Neutrophil (primary cell): Measurements from ENCODE around the gene USP14.

Source experiments
- H3K27ac ChIP-seq: fragments of 200-600 bp; sonication (generic); 2 replicates; pipeline ENCODE4 v1.5.1; 2016; ENCODE audit warnings: mild to moderate bottlenecking, moderate library complexity
- H3K27me3 ChIP-seq: fragments of 200-600 bp; sonication (generic); 2 replicates; pipeline ENCODE4 v1.6.0; 2016; ENCODE audit warnings: mild to moderate bottlenecking
- H3K36me3 ChIP-seq: fragments of 200-600 bp; sonication (generic); 2 replicates; pipeline ENCODE4 v1.5.1; 2017
- H3K4me1 ChIP-seq, 2 experiments: fragments of 200-600 bp in 1 of 2; sonication (generic) in 1 of 2; 1 replicate in 1 of 2; 2 replicates in 1 of 2; pipeline versions ENCODE4 v1.5.1 to v1.6.1; 2013 to 2016; ENCODE audit warnings: low read depth in 1 of 2, low read length in 1 of 2, mild to moderate bottlenecking in 1 of 2, moderate library complexity in 1 of 2; ENCODE audit not compliant: control insufficient read depth in 1 of 2, insufficient read depth in 1 of 2
- H3K4me3 ChIP-seq, 2 experiments: fragments of 200-600 bp in 1 of 2; sonication (generic) in 1 of 2; 1 replicate in 1 of 2; 2 replicates in 1 of 2; pipeline ENCODE4 v1.5.1; 2013 to 2016; ENCODE audit warnings: low read depth in 1 of 2, low read length in 1 of 2, mild to moderate bottlenecking in 1 of 2, moderate library complexity in 1 of 2
- H3K9me3 ChIP-seq: fragments of 200-600 bp; sonication (generic); 2 replicates; pipeline ENCODE4 v1.5.1; 2016
- CTCF ChIP-seq: fragments of 200-600 bp; sonication (generic); IDR thresholded peaks from 2 replicates; pipeline ENCODE4 v1.5.1; 2016; ENCODE audit warnings: antibody characterized with exemption

USP14 gene

GRCh38 chr18:160831-161570 lies 2.6 kb downstream of the USP14 start:
- no peak for TF ChIP-seq CTCF
- Histone ChIP-seq H3K9me3 (no peaks in the 10 kb centered on the region), H3K27me3 (no peaks in the 10 kb centered on the region), H3K4me3 (no peak overlapping the region), H3K4me1 (peaks cover 10 to 13% of the 10 kb centered on the region in 2 experiments), H3K36me3 (peaks cover 16% of the 10 kb centered on the region), H3K27ac (no peak overlapping the region)

- Histone ChIP-seq H3K4me3 (no peak overlapping the region), H3K4me1 (no peaks in the 10 kb centered on the region), H3K9me3 (no peaks in the 10 kb centered on the region), H3K27me3 (no peaks in the 10 kb centered on the region), H3K36me3 (peaks cover 10% of the 10 kb centered on the region), H3K27ac (no peak overlapping the region)
- no peak for TF ChIP-seq CTCF
Measured at GRCh38 chr18:172361-172760, 14.0 kb downstream of the USP14 start.

DNA sequence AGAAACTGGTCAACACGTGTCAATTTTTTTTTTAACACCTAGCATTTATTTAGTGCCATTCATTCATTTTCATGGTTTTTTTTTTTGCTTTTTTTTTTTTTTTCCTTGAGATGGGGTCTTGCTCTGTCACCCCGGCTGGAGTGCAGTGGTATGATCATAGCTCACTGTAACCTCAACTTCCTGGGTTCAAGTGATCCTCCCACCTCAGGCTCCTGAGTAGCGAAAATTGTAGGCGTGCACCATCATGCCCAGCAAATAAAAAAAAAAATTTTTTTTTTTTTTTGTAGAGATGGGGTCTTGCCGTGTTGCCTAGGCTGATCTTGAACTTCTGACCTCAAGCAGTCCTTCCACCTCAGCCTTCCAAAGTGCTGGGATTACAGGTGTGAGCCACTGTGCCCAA lies 21.1 kb downstream of the USP14 start:
- H3K27ac ChIP-seq: no peak overlapping the region
- H3K4me3 ChIP-seq: no peak overlapping the region
- no peaks in the 10 kb centered on the region for H3K4me1 ChIP-seq
- TF ChIP-seq CTCF: no peak
- no peaks in the 10 kb centered on the region for H3K27me3 ChIP-seq
- H3K36me3 ChIP-seq: peaks cover 27% of the 10 kb centered on the region
- H3K9me3 ChIP-seq: no peaks in the 10 kb centered on the region

GRCh38 chr18:181711-182110 lies 23.4 kb downstream of the USP14 start:
- Histone ChIP-seq H3K4me3 (no peak overlapping the region), H3K36me3 (peaks cover 40% of the 10 kb centered on the region), H3K4me1 (no peaks in the 10 kb centered on the region), H3K27me3 (no peaks in the 10 kb centered on the region), H3K9me3 (no peaks in the 10 kb centered on the region), H3K27ac (no peak overlapping the region)
- no peak for TF ChIP-seq CTCF

DNA sequence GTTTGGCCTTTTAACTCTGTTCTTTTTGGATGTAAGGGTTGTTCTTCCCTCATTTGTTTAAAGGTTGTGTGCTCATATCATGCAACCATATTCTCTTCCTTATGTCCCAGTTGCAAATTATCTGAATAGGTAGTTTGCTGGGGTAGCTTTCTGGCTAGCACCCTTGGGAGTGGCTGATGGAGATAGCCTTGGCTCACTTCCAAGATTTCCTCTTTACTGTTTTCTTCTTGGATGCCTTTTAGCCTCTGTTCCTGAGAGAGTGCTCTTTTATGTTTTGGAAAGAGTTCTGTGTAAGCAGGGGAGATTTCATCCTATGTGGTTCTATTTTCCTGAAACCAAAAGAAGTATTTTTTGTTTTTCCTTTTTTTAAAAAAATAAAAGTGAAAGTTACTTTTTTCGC lies 25.4 kb downstream of the USP14 start:
- no peak for TF ChIP-seq CTCF
- Histone ChIP-seq H3K9me3 (no peaks in the 10 kb centered on the region), H3K4me1 (no peaks in the 10 kb centered on the region), H3K4me3 (no peak overlapping the region), H3K27me3 (no peaks in the 10 kb centered on the region), H3K36me3 (peaks cover 40% of the 10 kb centered on the region), H3K27ac (no peak overlapping the region)
